ENCODE measurements around the gene HOXA3. TPM values are rescaled to one million over a fixed set of nuclear protein-coding genes. Genes with fewer than 3 reads are reported as not detected.

The HOXA3 gene
- total RNA-seq, 4 donors from 2014 or later: 10.2 to 16.6 (median 13.8) TPM

DNA sequence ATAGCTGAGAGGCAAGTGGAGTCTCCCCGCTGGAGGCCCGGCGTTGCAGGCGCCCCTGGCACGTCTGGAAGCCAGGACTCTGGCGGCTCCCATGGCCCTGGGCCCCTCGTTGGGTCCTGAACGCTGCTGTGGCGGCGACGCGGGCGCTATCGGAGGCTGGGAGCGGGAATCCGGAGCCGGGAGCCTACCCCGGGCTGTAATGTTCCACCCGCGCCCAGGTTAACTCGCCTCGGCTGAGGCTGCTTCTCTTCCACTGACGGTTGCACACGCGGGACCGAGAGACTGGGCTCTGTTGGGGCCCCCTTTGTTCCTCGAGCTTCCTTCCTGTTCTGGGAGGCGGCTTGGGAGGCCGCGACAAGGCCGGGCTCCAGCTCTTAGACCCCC, 7.6 kb downstream of the HOXA3 start:
- Histone ChIP-seq H3K4me3 (peak overlapping the region; percentile 83 to 96 (median 90)), H3K36me3 (no peaks in the 10 kb centered on the region), H3K27ac (replicated peaks in 1 of 4) (no peak overlapping the region), H3K27me3 (peaks cover 0 to 51% (median 13%) of the 10 kb centered on the region in 4 donors), H3K9me3 (no peaks in the 10 kb centered on the region), H3K4me1 (peaks cover 21 to 32% (median 31%) of the 10 kb centered on the region in 4 donors)
- intact Hi-C loops (cut with DNase I): loop anchor here (10.0 kb wide), 2 partner anchors 120 to 940 kb away; partner anchors contain the start of genes CBX3 and HNRNPA2B1
- 56% methylated on average over 30 of the region's 31 CpGs for WGBS
- no peak for DNase-seq (ENCODE audit: extremely low spot score)
- TF ChIP-seq EP300 (IDR thresholded peaks at IDR 0.05) (no peak), POLR2A (IDR thresholded peaks at IDR 0.05; ENCODE audit: low read depth) (no peak), POLR2AphosphoS5 (IDR thresholded peaks at IDR 0.05) (no peak)
- TF ChIP-seq, protein P1, sequence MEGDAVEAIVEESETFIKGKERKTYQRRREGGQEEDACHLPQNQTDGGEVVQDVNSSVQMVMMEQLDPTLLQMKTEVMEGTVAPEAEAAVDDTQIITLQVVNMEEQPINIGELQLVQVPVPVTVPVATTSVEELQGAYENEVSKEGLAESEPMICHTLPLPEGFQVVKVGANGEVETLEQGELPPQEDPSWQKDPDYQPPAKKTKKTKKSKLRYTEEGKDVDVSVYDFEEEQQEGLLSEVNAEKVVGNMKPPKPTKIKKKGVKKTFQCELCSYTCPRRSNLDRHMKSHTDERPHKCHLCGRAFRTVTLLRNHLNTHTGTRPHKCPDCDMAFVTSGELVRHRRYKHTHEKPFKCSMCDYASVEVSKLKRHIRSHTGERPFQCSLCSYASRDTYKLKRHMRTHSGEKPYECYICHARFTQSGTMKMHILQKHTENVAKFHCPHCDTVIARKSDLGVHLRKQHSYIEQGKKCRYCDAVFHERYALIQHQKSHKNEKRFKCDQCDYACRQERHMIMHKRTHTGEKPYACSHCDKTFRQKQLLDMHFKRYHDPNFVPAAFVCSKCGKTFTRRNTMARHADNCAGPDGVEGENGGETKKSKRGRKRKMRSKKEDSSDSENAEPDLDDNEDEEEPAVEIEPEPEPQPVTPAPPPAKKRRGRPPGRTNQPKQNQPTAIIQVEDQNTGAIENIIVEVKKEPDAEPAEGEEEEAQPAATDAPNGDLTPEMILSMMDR (IDR thresholded peaks at IDR 0.05): no peak

DNA sequence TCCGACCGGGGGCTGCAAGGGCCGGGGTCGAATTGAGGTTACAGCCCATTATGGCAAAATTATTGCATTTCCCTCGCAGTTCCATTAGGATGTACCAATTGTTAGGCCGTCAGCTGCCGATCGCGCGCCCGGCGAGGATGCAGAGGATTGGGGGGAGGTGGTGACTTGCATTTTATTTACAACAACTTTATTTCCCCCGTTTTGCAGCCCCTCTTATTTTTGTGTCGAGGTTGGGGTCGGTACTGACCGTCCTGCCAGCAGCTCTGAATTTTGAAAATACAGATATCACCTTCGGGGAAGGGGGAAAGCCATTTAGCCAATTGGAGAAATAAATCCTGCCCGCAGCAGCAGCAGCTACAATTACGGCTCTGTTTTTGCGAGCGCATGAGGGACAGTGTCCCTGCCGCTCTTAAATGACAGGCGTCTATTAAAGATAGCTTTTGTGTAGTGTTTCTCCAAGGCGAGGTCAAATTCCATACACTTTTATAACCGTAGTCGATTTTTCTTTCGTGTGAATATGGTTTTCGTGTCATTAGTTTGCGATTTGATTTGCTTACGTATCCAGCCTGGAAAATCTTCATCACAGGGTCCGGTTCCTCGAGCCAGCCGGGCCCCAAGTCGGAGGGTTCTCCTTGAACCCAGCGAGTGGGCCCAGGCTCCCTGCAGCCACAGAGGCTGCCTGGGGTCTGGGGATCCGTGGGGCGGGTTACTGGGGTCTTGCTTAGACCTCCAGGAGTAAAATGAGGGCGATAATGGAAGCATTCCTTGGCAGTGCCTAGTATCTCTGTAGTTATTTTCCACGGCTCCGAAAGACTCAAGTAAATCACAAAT, 8.2 kb downstream of the HOXA3 start:
- Histone ChIP-seq H3K9me3 (no peaks in the 10 kb centered on the region), H3K27me3 (peaks cover 0 to 50% (median 13%) of the 10 kb centered on the region in 4 donors), H3K4me3 (peak overlapping the region; percentile 83 to 96 (median 90)), H3K36me3 (no peaks in the 10 kb centered on the region), H3K27ac (replicated peaks in 1 of 4) (peak overlapping the region in 3 of 4 donors; percentile 24 to 99 (median 96)), H3K4me1 (peaks cover 21 to 37% (median 33%) of the 10 kb centered on the region in 4 donors)
- 43% methylated on average over 36 of the region's 40 CpGs for WGBS
- intact Hi-C loops (cut with DNase I): loop anchor here (2.0 to 10.0 kb wide), 4 partner anchors 45 to 939 kb away; partner anchors contain the start of genes CBX3 and HNRNPA2B1
- no peak for DNase-seq (ENCODE audit: extremely low spot score)
- TF ChIP-seq POLR2A (IDR thresholded peaks at IDR 0.05; ENCODE audit: low read depth) (no peak), POLR2AphosphoS5 (IDR thresholded peaks at IDR 0.05) (no peak), EP300 (IDR thresholded peaks at IDR 0.05) (no peak)
- TF ChIP-seq, protein P1 (IDR thresholded peaks at IDR 0.05): no peak

DNA sequence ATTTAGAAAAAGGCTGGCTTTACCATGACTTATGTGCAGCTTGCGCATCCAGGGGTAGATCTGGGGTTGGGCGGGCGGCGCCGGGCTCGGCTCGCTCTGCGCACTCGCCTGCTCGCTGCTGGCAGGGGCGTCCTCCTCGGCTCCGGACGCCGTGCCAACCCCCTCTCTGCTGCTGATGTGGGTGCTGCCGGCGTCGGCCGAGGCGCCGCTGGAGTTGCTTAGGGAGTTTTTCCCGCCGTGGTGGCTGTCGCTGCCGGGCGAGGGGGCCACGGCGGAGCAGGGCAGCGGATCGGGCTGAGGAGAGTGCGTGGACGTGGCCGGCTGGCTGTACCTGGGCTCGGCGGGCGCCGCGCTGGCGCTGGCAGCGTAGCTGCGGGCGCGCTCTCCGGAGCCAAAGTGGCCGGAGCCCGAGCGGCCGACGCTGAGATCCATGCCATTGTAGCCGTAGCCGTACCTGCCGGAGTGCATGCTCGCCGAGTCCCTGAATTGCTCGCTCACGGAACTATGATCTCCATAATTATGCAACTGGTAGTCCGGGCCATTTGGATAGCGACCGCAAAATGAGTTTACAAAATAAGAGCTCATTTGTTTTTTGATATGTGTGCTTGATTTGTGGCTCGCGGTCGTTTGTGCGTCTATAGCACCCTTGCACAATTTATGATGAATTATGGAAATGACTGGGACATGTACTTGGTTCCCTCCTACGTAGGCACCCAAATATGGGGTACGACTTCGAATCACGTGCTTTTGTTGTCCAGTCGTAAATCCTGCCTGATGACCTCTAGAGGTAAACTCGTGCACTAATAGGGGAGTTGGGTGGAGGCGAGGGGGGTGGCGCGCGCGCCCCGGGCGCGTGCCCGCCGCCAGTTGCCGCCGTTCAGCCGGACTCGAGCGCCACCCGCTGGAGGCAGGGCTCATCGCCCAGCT, 9.1 kb downstream of the HOXA3 start, which contains the start of gene HOXA5:
Gene HOXA5 (minus strand): TSS at position 659 of the 927 bp plus-strand sequence. CDS start 74 bp downstream, at position 585.
- Histone ChIP-seq H3K27me3 (peaks cover 0 to 42% (median 13%) of the 10 kb centered on the region in 4 donors), H3K9me3 (no peaks in the 10 kb centered on the region), H3K36me3 (no peaks in the 10 kb centered on the region), H3K27ac (replicated peaks in 1 of 4) (peak within 1 kb of the TSS; percentile 96 to 99 (median 99)), H3K4me3 (peak within 1 kb of the TSS; percentile 83 to 96 (median 90)), H3K4me1 (peaks cover 19 to 43% (median 41%) of the 10 kb centered on the region in 4 donors)
- 14% methylated on average over 35 of the region's 86 CpGs for WGBS
- TF ChIP-seq, protein P1 (IDR thresholded peaks at IDR 0.05): peak; percentile 95 to 98 (median 95)
- TF ChIP-seq POLR2AphosphoS5 (IDR thresholded peaks at IDR 0.05): peak; percentile 98 to 99
- peak; percentile 66 for TF ChIP-seq EP300 (IDR thresholded peaks at IDR 0.05)
- TF ChIP-seq POLR2A (IDR thresholded peaks at IDR 0.05; ENCODE audit: low read depth): peak; percentile 25
- intact Hi-C loops (cut with DNase I): loop anchor here (2.0 to 10.0 kb wide), 4 partner anchors 44 to 938 kb away; partner anchors contain the start of genes CBX3 and HNRNPA2B1
- peak; percentile 94 for DNase-seq (ENCODE audit: extremely low spot score)

- Histone ChIP-seq H3K4me3 (peak overlapping the region; percentile 83 to 96 (median 90)), H3K27me3 (peaks cover 0 to 35% (median 9%) of the 10 kb centered on the region in 4 donors), H3K27ac (replicated peaks in 1 of 4) (peak overlapping the region; percentile 96 to 99 (median 99)), H3K9me3 (no peaks in the 10 kb centered on the region), H3K4me1 (peaks cover 14 to 45% (median 41%) of the 10 kb centered on the region in 4 donors), H3K36me3 (no peaks in the 10 kb centered on the region)
- intact Hi-C loops (cut with DNase I): loop anchor here (2.0 to 10.0 kb wide), 4 partner anchors 44 to 938 kb away; partner anchors contain the start of genes CBX3 and HNRNPA2B1
- no peak for DNase-seq (ENCODE audit: extremely low spot score)
- 7% methylated on average over 29 of the region's 29 CpGs for WGBS
- TF ChIP-seq POLR2A (IDR thresholded peaks at IDR 0.05; ENCODE audit: low read depth) (no peak), POLR2AphosphoS5 (IDR thresholded peaks at IDR 0.05) (no peak), EP300 (IDR thresholded peaks at IDR 0.05) (no peak)
- TF ChIP-seq, protein P1 (IDR thresholded peaks at IDR 0.05): no peak
Observed at GRCh38 chr7:27142580-27143022, 9.8 kb downstream of the HOXA3 start.

All from esophagus muscularis mucosa (tissue), 4 donors.